OCI-M1 (cell line): ENCODE data around the gene IFNL1.
"Not testable (repeated sequence)": the region's sequence is repeated elsewhere in the genome, so short reads cannot be mapped to it uniquely, and the experiment has no call there.

Experiments used
- DNase-seq: peaks from one replicate; lab custom pipeline; 2025; lab: John Stamatoyannopoulos, UW

The IFNL1 gene

DNA sequence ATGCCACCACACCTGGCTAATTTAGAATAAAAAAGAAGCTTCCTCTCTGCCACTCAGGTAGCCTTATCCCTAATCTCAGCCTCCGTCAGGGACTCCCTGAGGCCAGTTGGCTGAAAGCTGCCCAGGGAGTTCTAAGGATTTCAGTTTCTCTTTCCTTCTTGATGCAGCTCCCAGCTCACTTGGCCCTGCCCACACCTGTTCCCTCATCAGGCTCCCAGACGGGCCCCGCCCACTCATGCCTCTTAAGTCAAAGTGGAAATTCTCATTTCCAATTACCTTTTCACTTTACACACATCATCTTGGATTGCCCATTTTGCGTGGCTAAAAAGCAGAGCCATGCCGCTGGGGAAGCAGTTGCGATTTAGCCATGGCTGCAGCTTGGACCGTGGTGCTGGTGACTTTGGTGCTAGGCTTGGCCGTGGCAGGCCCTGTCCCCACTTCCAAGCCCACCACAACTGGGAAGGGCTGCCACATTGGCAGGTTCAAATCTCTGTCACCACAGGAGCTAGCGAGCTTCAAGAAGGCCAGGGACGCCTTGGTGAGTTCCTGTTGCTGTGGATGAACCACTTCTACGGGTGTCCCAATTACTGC is at the start of gene IFNL1:
IFNL1 (plus strand) TSS at position 353 of the 591 bp plus-strand sequence; CDS start at position 368, 15 bp downstream.
- DNase-seq: no peak

- DNase-seq: no peak
Observed at GRCh38 chr19:39246951-39247669, 49.1 kb upstream of the IFNL1 start.

GRCh38 chr19:39247701-39248664 is 48.2 kb upstream of the IFNL1 start:
- no peak for DNase-seq

GRCh38 chr19:39248806-39249205 is 47.4 kb upstream of the IFNL1 start, which contains the start of gene IFNL4:
Gene IFNL4, minus strand, starts transcription at chr19:39248856.
- peak; percentile 28 for DNase-seq

GRCh38 chr19:39251081-39251480 is 45.1 kb upstream of the IFNL1 start:
- no peak for DNase-seq

DNA sequence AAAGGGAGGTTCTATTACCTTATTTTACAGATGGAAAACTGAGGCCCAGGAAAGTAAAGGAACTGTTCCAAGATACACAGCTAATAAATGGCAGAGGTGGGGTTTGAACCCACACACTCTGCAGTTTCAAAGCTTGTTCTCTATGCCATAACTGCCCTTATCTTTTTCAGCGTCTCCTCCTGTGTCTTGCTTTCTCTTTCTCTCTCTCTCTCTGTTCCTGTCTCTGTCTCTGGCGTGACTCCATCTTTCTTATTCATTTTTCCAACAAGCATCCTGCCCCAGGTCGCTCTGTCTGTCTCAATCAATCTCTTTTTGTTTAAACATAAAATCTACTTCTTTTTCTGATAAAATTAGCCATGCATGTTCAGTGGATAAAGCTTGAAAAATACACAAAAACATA is 44.4 kb upstream of the IFNL1 start:
- peak; percentile 51 for DNase-seq

- peak; percentile 79 for DNase-seq
Observed at GRCh38 chr19:39252458-39252857, 43.7 kb upstream of the IFNL1 start.

DNA sequence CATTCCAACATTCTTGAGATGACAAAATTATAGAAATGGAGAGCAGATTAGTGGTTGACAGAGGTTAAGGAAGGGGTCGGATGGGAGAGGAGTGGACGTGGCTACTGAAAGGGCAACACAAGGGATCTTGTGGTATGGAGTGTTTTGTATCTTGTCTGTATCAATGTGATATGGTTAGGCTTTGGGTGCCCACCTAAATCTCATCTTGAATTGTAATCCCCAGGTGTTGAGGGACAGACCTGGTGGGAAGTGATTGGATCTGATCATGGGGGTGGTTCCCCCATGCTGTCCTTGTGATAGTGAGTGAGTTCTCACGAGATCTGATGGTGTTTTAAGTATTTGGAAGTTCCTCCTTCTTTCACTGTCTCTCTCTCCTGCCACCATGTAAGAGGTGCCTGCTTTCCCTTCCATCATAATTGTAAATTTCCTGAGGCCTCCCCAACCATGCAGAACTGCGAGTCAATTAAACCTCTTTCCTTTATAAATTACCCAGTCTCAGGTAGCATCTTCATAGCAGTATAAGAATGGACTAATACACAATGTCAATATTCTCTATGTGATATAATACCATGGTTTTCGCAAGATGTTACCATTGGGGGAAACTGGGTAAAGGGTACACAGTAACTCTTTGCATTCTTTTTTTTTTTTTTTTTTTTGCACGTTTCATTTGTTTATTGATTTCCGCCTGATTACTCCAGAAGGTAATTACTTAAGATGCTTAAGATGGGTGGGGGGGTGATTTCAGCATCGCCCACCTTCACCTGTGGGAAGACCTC is 42.6 kb upstream of the IFNL1 start:
- peak; percentile 30 for DNase-seq

GRCh38 chr19:39254531-39255345 is 41.5 kb upstream of the IFNL1 start:
- no peak for DNase-seq

GRCh38 chr19:39257227-39257626 is 39.0 kb upstream of the IFNL1 start:
- no peak for DNase-seq

GRCh38 chr19:39261704-39262103 is 34.5 kb upstream of the IFNL1 start:
- no peak for DNase-seq

DNA sequence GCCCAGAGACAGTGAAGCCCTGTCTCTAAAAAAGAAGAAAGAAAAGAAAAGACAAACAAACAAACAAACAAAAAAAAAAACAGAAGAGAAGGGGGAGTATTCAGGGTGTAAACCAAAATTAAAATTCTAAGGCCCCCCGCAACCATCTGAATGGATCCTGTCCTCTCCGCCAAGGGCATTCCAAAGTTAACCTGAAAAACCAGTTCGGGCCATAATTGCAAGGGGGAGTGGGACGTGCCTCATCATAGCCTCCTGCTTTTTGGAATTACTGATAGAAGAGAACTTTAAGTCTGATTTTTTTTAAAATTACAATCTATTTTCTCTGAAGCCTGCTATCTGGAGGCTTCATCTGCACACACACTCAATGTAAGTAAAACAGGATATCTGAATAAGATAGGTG is 33.7 kb upstream of the IFNL1 start:
- no peak for DNase-seq

DNA sequence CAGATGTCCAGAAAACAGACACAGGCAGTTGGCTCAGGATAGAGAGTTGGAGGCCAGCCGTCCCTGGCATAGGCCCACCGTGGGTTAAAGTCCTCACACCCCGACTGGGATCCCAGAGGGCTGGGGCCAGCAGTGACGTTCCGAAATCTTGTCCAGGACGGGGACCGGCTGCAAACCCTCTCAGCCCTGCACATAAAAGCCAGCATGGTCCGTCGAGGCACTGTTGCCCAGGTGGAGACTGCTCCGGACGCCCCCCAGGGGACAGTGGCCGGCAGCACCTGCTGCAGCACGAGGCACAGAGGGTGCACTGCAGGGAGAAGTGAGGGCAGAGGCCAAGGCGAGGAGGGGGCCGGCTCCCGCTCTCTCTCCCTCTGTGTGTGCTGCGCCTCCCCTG is 32.3 kb upstream of the IFNL1 start:
- no peak for DNase-seq

DNA sequence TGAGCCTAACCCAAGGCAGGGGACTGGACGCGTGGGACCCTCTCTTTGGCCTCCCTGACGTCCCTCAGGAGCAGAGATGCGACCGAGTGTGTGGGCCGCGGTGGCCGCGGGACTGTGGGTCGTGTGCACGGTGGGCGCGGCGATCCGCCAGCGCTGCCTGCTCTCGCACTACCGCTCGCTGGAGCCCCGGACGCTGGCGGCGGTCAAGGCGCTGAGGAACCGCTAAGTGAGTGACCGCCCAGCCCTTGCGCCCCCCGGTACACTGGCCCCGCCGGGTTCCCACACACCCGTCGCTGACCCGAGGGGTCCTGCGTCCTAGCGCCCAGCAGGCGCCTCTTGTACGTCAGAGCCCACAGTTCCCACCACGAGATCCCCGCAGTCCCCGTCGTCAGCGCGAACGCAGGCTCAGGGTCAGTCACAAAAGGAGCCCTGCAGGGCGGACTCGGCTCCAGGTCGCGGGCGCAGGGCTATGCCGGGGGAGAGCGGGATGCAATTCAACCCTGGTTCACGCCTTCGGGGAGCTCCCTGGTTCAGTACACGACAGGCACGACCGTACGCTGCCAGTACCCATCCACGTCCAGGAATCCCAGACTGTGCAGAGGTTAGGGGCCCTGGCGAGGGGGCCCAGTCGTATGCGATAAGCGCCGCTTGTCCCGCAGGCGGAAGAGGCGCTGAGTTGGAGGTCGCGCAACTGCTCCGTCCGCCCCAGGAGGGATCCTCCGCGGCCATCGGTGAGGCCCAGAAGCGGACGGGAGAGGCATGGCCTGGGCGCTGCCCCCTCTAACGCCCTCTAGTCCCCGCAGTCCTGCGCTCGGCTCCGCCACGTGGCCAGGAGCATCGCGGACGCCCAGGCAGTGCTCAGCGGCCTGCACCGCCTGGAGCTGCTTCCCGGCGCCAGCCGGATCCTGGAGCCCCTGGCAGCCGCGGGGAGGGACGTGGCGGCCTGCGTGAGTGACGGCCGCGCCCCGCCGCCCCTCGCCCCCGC is 31.6 kb upstream of the IFNL1 start:
- DNase-seq: no peak

DNA sequence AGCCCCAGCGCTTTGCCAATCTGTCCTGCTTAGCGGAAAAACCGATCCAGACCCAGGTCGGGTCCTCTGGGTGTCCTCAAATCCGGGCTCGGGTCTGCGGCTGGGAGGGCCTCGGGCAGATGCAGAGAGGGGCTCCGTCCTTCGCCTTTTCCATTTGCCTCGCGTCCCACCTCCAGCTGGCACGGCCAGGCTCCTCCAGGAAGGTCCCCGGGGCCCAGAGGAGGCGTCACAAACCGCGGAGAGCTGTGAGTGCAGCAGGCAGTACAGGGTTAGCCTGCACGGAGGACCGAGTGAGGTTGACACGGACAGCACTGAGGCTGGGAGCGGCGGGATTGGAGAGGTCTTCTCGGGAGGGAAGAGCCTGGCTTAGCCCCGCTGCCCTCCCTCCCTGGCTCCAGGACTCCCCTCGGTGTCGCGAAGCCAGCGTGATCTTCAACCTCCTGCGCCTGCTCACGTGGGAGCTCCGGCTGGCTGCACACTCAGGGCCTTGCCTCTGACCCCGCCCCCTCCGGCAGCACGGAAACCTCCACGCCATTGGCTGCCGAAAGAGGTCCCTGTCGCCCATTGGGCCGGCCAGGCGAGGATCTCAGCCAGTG is 30.8 kb upstream of the IFNL1 start:
- no peak for DNase-seq

- not testable (repeated sequence) for DNase-seq
Observed at GRCh38 chr19:39268085-39268484, 28.1 kb upstream of the IFNL1 start, which contains the start of gene IFNL2. Gene IFNL2, plus strand, starts transcription at chr19:39268396. Its CDS starts 173 bp downstream, at chr19:39268569.

GRCh38 chr19:39268531-39269223 is 27.5 kb upstream of the IFNL1 start:
- DNase-seq: not testable (repeated sequence)

DNA sequence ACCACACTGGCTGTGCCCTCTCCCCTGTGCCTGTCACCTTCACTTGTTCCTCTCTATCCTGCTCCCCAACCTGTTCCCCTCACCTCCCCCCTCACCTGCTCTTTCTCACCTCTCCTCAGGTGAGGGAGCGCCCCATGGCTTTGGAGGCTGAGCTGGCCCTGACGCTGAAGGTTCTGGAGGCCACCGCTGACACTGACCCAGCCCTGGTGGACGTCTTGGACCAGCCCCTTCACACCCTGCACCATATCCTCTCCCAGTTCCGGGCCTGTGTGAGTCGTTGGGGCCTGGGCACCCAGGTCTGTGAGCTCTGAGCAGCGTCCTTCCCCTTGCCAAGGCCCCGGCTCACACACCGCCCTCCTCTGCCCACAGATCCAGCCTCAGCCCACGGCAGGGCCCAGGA is 26.8 kb upstream of the IFNL1 start:
- DNase-seq: not testable (repeated sequence)
